BLaER1 (cell line): ENCODE results near the gene PLLP.

Experiments
- H3K27ac ChIP-seq: shearing (Covaris generic); formaldehyde crosslinking; 2 replicates; pipeline ENCODE4 v1.8.1; 2022
- H3K27me3 ChIP-seq: shearing (Covaris generic); formaldehyde crosslinking; 2 replicates; pipeline ENCODE4 v1.8.1; 2022
- H3K36me3 ChIP-seq: shearing (Covaris generic); formaldehyde crosslinking; 2 replicates; pipeline ENCODE4 v1.8.1; 2022
- H3K4me1 ChIP-seq: shearing (Covaris generic); formaldehyde crosslinking; 2 replicates; pipeline ENCODE4 v1.8.1; 2022
- H3K4me2 ChIP-seq: shearing (Covaris generic); formaldehyde crosslinking; 2 replicates; pipeline ENCODE4 v1.8.1; 2022
- H3K4me3 ChIP-seq: shearing (Covaris generic); formaldehyde crosslinking; 2 replicates; pipeline ENCODE4 v1.8.1; 2022
- H3K9ac ChIP-seq: shearing (Covaris generic); formaldehyde crosslinking; 2 replicates; pipeline ENCODE4 v1.8.1; 2022
- H3K9me3 ChIP-seq: shearing (Covaris generic); formaldehyde crosslinking; 2 replicates; pipeline ENCODE4 v1.8.1; 2022
- H4K20me1 ChIP-seq: shearing (Covaris generic); formaldehyde crosslinking; 2 replicates; pipeline ENCODE4 v1.8.1; 2022
- Cebpa-rat ChIP-seq: shearing (Covaris generic); IDR thresholded peaks from 2 replicates; pipeline ENCODE4 v1.8.1; 2022

PLLP gene

DNA sequence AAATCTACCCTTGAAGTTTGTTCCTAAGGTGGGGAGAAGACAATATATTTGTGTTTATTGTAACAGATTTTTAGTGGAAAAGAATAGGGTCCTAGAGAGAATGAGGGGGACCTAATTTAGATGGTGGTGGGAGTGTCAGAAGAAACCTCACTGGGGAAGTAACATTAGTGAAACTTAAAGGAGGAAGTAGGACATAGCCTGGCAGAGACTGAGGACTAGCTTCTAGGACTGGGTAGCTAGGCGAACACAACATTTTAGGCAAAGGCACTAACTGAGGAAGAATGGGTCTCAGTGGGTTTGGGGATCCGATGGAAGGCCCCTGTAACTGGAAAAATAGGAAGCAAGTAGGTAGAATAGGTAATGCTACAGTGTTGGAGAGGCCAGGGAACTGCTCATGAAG is 43.6 kb downstream of the PLLP start:
- H3K27me3 ChIP-seq = no peaks in the 10 kb centered on the region
- TF ChIP-seq Cebpa-rat = no peak

DNA sequence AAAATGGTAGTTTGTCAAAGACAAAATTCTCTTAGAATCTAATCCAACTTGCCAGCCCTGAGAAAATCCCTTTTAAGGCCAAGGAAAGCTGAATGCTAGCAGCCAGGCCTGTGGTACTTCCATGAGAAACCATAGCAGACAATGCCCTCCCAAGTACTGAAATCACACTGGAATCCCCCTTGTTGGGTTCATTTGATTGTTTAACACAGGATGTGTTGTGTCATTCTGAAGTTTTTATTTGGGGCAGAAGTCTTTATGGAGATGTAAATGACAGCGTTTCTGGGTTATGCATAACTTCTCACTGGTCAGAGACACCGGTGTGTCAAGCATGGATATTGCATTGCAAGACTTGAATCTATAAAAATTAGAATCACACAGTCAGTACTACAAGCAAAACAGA is 45.4 kb downstream of the PLLP start:
- Histone ChIP-seq H3K4me1 (peaks cover 13% of the 10 kb centered on the region), H3K27ac (no peak overlapping the region), H3K27me3 (no peaks in the 10 kb centered on the region)

More for the DNA sequence above, 43.6 kb downstream of the PLLP start:
- H3K4me2 ChIP-seq = no peak overlapping the region
- peaks cover 11% of the 10 kb centered on the region for H3K4me1 ChIP-seq
- no peaks in the 10 kb centered on the region for H3K9me3 ChIP-seq
- no peak overlapping the region for H3K27ac ChIP-seq
- peaks cover 42% of the 10 kb centered on the region for H3K36me3 ChIP-seq
- H3K4me3 ChIP-seq = no peak overlapping the region
- H4K20me1 ChIP-seq = no peaks in the 10 kb centered on the region
- no peak overlapping the region for H3K9ac ChIP-seq

DNA sequence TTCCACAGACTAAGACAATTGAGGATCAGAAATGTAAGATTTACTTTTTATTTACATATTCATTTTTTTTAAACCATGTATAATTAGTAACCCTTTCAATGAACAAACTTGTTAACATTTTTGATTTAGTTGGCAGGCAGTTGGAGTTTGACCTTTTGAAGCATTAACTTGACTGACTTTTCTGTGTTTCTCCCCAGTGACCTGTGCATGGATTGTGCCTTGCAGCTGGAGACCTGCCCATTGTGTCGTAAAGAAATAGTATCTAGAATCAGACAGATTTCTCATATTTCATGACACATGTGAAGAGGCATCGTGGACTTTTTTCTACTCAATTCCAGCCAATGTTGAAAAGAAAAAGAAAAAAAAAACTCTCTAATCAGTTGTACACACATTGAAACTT is 45.8 kb downstream of the PLLP start:
- H3K9me3 ChIP-seq = no peaks in the 10 kb centered on the region
- peaks cover 64% of the 10 kb centered on the region for H3K36me3 ChIP-seq
- H4K20me1 ChIP-seq = no peaks in the 10 kb centered on the region

More for the DNA sequence above, 45.4 kb downstream of the PLLP start:
- no peak overlapping the region for H3K4me2 ChIP-seq
- no peak for TF ChIP-seq Cebpa-rat
- no peak overlapping the region for H3K4me3 ChIP-seq
- H4K20me1 ChIP-seq = no peaks in the 10 kb centered on the region
- peaks cover 60% of the 10 kb centered on the region for H3K36me3 ChIP-seq
- no peak overlapping the region for H3K9ac ChIP-seq
- H3K9me3 ChIP-seq = no peaks in the 10 kb centered on the region

DNA sequence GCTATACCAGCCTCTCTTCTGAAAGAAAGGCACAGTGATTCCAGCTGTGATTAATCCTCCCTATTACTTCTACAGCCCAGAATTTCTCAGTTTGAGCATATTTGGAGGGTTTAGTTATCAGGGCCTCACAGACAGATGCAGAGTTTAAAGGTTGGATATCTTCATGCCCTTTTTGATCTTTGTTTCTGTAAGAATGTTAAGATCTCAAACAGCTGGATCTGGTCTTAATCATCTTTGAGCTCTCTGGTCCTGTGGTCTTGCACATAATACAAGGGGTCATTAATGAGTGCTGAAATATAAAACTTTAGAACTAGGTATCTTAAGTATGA is 48.5 kb downstream of the PLLP start:
- H3K27me3 ChIP-seq = no peaks in the 10 kb centered on the region
- H4K20me1 ChIP-seq = no peaks in the 10 kb centered on the region
- no peak overlapping the region for H3K27ac ChIP-seq
- peaks cover 11% of the 10 kb centered on the region; the same call in 1 of the 2 replicates for H3K4me1 ChIP-seq
- TF ChIP-seq Cebpa-rat = no peak
- no peak overlapping the region for H3K4me2 ChIP-seq
- no peak overlapping the region for H3K9ac ChIP-seq
- peaks cover 91% of the 10 kb centered on the region for H3K36me3 ChIP-seq
- no peaks in the 10 kb centered on the region for H3K9me3 ChIP-seq
- H3K4me3 ChIP-seq = no peak overlapping the region

More for the DNA sequence above, 45.8 kb downstream of the PLLP start:
- TF ChIP-seq Cebpa-rat = no peak
- H3K27me3 ChIP-seq = no peaks in the 10 kb centered on the region
- H3K4me3 ChIP-seq = no peak overlapping the region
- peaks cover 11% of the 10 kb centered on the region; the same call in 1 of the 2 replicates for H3K4me1 ChIP-seq
- H3K4me2 ChIP-seq = no peak overlapping the region
- H3K27ac ChIP-seq = no peak overlapping the region
- no peak overlapping the region for H3K9ac ChIP-seq

DNA sequence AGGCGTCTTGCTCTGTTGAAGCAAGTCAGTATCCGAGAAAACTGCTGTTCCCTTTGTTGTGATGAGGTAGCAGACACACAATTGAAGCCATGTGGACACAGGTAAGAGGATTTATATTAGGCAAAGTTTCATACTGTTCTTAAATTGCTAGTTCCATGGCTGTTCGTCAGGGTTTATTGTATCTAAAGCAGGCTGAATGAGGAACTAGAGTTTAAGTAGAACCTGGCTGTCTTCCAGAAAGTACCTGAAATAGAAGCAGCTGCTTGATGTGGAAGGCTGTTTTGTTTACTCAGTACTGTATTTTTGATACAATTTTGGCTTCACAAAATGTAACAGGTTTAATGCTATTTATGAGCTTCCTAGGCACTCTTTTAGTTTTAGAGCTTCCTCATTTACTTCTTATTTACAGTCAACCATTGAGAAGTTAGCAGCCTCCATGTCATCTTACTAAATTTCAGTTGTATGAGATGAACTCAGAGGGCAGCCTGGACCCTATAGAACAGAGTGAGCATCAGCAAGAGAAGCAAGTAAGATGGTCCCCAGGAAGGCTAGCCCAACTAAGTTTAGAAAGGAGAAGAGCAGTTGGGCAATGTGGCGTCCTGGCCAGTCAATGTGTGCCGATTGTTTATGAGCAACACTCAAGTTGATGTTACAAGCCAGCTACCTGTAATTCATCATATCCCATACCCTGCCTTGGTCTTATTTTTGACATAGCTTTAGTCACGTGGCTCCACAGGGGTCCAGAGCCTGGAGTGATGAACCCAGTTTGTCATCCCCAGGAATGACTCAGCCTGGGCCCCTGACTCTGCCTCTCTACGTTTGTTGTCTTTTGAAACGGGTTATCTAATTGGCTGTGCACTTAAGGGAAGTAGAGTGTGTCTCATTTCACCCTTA is 49.1 kb downstream of the PLLP start:
- Histone ChIP-seq H3K36me3 (peaks cover 95% of the 10 kb centered on the region), H3K4me3 (no peak overlapping the region)

DNA sequence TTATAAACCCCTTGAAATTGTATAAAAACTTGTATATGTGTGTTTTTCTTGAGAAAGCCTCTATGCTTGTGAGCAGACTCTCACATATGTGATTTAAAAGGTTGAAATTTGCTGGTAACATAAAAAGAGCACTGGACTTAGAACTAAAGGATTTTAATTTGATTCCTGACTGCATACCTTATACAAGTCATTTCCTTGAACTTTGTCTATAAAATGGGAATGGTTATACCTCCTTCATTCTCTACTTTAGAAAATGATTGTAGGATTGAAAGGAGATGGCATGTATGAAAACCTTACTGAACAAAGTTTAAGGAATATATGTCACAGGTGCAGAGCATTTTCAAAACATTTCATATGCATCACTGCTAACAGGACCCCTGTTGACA is 49.8 kb downstream of the PLLP start:
- H3K36me3 ChIP-seq = peaks cover 95% of the 10 kb centered on the region
- peaks cover 11% of the 10 kb centered on the region; the same call in 1 of the 2 replicates for H3K4me1 ChIP-seq
- H4K20me1 ChIP-seq = no peaks in the 10 kb centered on the region
- no peaks in the 10 kb centered on the region for H3K27me3 ChIP-seq
- no peak for TF ChIP-seq Cebpa-rat
- peak overlapping the region; percentile 20; the same call in 1 of the 2 replicates for H3K4me2 ChIP-seq
- no peaks in the 10 kb centered on the region for H3K9me3 ChIP-seq
- no peak overlapping the region for H3K4me3 ChIP-seq
- H3K27ac ChIP-seq = no peak overlapping the region
- no peak overlapping the region for H3K9ac ChIP-seq

More for the DNA sequence above, 49.1 kb downstream of the PLLP start:
- Histone ChIP-seq H3K4me1 (peaks cover 11% of the 10 kb centered on the region; the same call in 1 of the 2 replicates), H3K27ac (no peak overlapping the region), H3K9me3 (no peaks in the 10 kb centered on the region), H4K20me1 (no peaks in the 10 kb centered on the region), H3K9ac (no peak overlapping the region), H3K4me2 (peak overlapping the region; percentile 20; the same call in 1 of the 2 replicates), H3K27me3 (no peaks in the 10 kb centered on the region)
- TF ChIP-seq Cebpa-rat = no peak

DNA sequence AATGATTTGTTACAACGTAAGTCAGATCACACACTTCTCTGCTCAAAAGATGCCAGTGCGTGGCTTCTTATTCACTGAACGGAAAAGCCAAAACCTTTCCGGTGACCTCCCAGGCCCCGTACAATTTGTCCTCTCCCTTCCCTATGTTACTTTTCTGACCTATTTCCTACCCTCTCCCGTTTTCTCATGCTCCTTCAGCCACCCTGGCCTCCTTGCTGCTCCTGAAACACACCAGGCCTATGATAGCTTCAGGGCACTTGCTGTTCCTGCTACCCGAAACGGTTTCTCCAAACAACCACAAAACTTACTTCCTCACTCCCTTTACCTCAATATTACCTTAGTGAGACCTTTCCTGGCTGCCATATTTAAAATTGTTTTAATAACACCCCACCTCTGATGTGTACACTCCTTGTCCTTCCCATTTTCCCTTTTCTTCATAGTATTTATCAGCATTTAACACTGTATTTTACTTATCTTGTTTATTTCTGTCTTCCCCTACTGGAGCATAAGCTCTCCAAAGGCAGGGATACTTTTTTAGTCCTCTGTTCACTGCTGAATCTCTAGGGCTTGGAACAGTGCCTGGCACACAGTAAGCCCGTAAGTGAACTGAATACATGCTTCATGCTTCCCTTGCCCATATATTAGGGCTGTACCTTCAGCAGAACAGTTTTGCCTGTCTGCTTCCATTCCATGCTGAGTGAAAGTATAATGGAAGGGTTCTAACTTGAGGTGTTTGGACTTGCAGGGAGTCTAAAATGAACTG is 50.3 kb downstream of the PLLP start:
- Histone ChIP-seq H4K20me1 (no peaks in the 10 kb centered on the region), H3K36me3 (peaks cover 97% of the 10 kb centered on the region), H3K27me3 (no peaks in the 10 kb centered on the region), H3K4me3 (no peak overlapping the region), H3K27ac (no peak overlapping the region), H3K9me3 (no peaks in the 10 kb centered on the region), H3K9ac (no peak overlapping the region), H3K4me1 (peaks cover 11% of the 10 kb centered on the region; the same call in 1 of the 2 replicates), H3K4me2 (no peak overlapping the region)
- no peak for TF ChIP-seq Cebpa-rat

DNA sequence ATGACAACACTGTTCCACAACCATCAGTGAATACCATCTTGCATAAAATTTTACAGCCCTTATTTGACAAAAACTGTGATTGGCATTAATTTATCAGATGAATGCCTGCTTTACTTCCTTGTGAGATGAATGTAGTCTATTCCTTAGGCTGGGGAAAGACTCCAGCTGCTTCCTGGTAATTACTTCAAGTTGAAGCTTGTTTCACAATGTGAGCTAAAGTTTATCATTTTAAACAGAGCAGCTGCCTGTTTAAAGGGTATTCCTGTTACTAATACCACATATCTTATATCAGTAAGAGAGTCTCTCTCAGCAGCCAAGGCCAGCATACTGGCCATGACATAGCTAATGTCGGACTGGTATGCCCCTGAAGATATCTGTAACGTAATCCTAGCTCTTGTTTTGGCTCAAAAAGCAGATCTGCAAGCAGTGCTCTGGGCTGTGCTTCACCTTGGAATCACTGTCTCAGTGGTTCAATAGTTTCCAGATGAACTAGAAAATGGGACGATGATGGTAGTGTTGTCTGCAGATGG is 52.6 kb downstream of the PLLP start:
- Histone ChIP-seq H3K9me3 (no peaks in the 10 kb centered on the region), H4K20me1 (no peaks in the 10 kb centered on the region), H3K9ac (no peak overlapping the region), H3K27me3 (no peaks in the 10 kb centered on the region), H3K4me1 (peaks cover 11% of the 10 kb centered on the region; the same call in 1 of the 2 replicates), H3K27ac (no peak overlapping the region), H3K4me2 (no peak overlapping the region), H3K36me3 (peaks cover 98% of the 10 kb centered on the region), H3K4me3 (no peak overlapping the region)
- no peak for TF ChIP-seq Cebpa-rat

DNA sequence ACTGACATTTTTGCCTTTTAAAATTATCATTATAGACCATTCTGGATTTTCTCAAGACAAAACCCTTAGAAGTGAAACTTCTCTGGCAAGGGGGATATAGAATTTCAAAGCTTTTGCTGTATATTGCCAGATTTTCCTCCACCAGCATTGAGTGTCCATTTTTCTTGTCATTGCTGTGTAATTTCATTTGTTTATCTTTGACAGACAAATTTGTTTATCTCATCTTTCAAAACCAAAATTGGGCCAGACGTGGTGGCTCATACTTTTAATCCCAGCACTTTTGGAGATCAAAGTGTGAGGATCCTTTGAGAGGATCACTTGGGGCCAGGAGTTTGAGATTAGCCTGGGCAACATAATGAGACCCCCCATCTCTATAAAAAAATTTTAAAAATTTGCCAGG is 55.4 kb downstream of the PLLP start:
- no peak for TF ChIP-seq Cebpa-rat
- Histone ChIP-seq H3K27ac (no peak overlapping the region), H3K36me3 (peaks cover 98% of the 10 kb centered on the region)

More for the DNA sequence above, 55.4 kb downstream of the PLLP start:
- no peak overlapping the region for H3K4me3 ChIP-seq
- no peak overlapping the region for H3K9ac ChIP-seq
- no peaks in the 10 kb centered on the region for H3K27me3 ChIP-seq
- no peak overlapping the region for H3K4me2 ChIP-seq
- no peaks in the 10 kb centered on the region for H4K20me1 ChIP-seq
- H3K4me1 ChIP-seq = no peaks in the 10 kb centered on the region
- H3K9me3 ChIP-seq = no peaks in the 10 kb centered on the region
